ENCODE measurements around the gene ANKRD22.

DNA sequence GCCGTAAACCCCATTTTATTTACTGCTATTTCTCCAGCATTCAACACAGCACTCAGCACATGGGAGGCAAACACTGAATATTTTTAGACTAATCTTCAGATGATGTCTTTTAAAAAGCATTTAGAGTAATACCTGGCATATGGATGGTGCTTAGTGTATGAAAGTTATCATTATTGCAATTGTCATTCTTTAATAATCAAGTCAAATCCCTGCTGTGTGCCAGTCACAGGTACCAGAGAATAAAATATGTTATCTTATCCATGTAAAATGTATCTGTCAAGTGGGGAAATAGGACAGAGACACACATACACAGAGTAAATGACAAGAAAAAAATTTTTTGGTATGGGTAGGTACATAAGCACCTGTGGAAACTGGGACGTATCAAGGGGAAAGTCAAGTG is 18.5 kb downstream of the ANKRD22 start:
- TF ChIP-seq, protein P1, sequence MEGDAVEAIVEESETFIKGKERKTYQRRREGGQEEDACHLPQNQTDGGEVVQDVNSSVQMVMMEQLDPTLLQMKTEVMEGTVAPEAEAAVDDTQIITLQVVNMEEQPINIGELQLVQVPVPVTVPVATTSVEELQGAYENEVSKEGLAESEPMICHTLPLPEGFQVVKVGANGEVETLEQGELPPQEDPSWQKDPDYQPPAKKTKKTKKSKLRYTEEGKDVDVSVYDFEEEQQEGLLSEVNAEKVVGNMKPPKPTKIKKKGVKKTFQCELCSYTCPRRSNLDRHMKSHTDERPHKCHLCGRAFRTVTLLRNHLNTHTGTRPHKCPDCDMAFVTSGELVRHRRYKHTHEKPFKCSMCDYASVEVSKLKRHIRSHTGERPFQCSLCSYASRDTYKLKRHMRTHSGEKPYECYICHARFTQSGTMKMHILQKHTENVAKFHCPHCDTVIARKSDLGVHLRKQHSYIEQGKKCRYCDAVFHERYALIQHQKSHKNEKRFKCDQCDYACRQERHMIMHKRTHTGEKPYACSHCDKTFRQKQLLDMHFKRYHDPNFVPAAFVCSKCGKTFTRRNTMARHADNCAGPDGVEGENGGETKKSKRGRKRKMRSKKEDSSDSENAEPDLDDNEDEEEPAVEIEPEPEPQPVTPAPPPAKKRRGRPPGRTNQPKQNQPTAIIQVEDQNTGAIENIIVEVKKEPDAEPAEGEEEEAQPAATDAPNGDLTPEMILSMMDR (conservative IDR thresholded peaks at IDR 0.05) = no peak
- TF ChIP-seq EZH2 (IDR thresholded peaks at IDR 0.05; ENCODE audit: low read depth) = no peak

All from PC-9 (cell line).